GM21390 (cell line): ENCODE data around the gene CDH22.

ENCODE experiments used
- ATAC-seq: cut with Tn5 transposase; IDR thresholded peaks from one replicate; pipeline ENCODE4 v1.9.1; 2021; ENCODE audit not compliant: unreplicated experiment

CDH22 gene

GRCh38 chr20:46174469-46175126 is 133.7 kb downstream of the CDH22 start:
- no peak for ATAC-seq

- ATAC-seq: no peak
Measured at GRCh38 chr20:46173652-46174468, 134.4 kb downstream of the CDH22 start.

GRCh38 chr20:46172961-46173536 is 135.2 kb downstream of the CDH22 start:
- ATAC-seq: no peak

- ATAC-seq: no peak
Measured at GRCh38 chr20:46172455-46172854, 135.8 kb downstream of the CDH22 start.

GRCh38 chr20:46171909-46172308 is 136.4 kb downstream of the CDH22 start:
- ATAC-seq: no peak

GRCh38 chr20:46171476-46171875 is 136.8 kb downstream of the CDH22 start:
- no peak for ATAC-seq

GRCh38 chr20:46169245-46170171 is 138.8 kb downstream of the CDH22 start:
- ATAC-seq: no peak

GRCh38 chr20:46168438-46168837 is 139.9 kb downstream of the CDH22 start:
- ATAC-seq: no peak

GRCh38 chr20:46167080-46167479 is 141.2 kb downstream of the CDH22 start:
- no peak for ATAC-seq

- ATAC-seq: no peak
Measured at GRCh38 chr20:46164254-46164653, 144.0 kb downstream of the CDH22 start.

- no peak for ATAC-seq
Measured at GRCh38 chr20:46161921-46162320, 146.4 kb downstream of the CDH22 start.

GRCh38 chr20:46160661-46161060 is 147.6 kb downstream of the CDH22 start:
- no peak for ATAC-seq

- no peak for ATAC-seq
Measured at GRCh38 chr20:46159101-46159897, 149.0 kb downstream of the CDH22 start.

- no peak for ATAC-seq
Measured at GRCh38 chr20:46158476-46158987, 149.8 kb downstream of the CDH22 start.

GRCh38 chr20:46157625-46158024 is 150.7 kb downstream of the CDH22 start:
- no peak for ATAC-seq

- no peak for ATAC-seq
Measured at GRCh38 chr20:46157076-46157592, 151.2 kb downstream of the CDH22 start.

GRCh38 chr20:46156065-46156464 is 152.2 kb downstream of the CDH22 start:
- ATAC-seq: no peak

- no peak for ATAC-seq
Measured at GRCh38 chr20:46154796-46155195, 153.5 kb downstream of the CDH22 start.

- ATAC-seq: no peak
Measured at GRCh38 chr20:46154305-46154704, 154.0 kb downstream of the CDH22 start.
